GM19025 (cell line): Measurements from ENCODE around the gene RGS7BP.

Experiments
- ATAC-seq: cut with Tn5 transposase; IDR thresholded peaks from one replicate; pipeline ENCODE4 v1.9.1; 2021; ENCODE audit warnings: mild to moderate bottlenecking, low read depth, moderate library complexity; ENCODE audit not compliant: unreplicated experiment

RGS7BP gene

GRCh38 chr5:64625678-64626077 is 119.9 kb downstream of the RGS7BP start:
- ATAC-seq: no peak

GRCh38 chr5:64628901-64629300 is 123.1 kb downstream of the RGS7BP start:
- ATAC-seq: no peak

GRCh38 chr5:64629841-64630240 is 124.0 kb downstream of the RGS7BP start:
- no peak for ATAC-seq

- ATAC-seq: no peak
Observed at GRCh38 chr5:64632251-64632650, 126.4 kb downstream of the RGS7BP start.

- no peak for ATAC-seq
Observed at GRCh38 chr5:64634997-64635686, 129.3 kb downstream of the RGS7BP start.

GRCh38 chr5:64637144-64637543 is 131.3 kb downstream of the RGS7BP start:
- ATAC-seq: no peak

- no peak for ATAC-seq
Observed at GRCh38 chr5:64637837-64638443, 132.1 kb downstream of the RGS7BP start.

GRCh38 chr5:64644831-64645230 is 139.0 kb downstream of the RGS7BP start:
- no peak for ATAC-seq

GRCh38 chr5:64646169-64646568 is 140.4 kb downstream of the RGS7BP start:
- no peak for ATAC-seq

GRCh38 chr5:64649512-64649911 is 143.7 kb downstream of the RGS7BP start:
- ATAC-seq: no peak

- no peak for ATAC-seq
Observed at GRCh38 chr5:64653766-64654560, 148.1 kb downstream of the RGS7BP start.

- no peak for ATAC-seq
Observed at GRCh38 chr5:64654561-64654938, 148.7 kb downstream of the RGS7BP start.

- ATAC-seq: no peak
Observed at GRCh38 chr5:64655596-64655995, 149.8 kb downstream of the RGS7BP start.

- no peak for ATAC-seq
Observed at GRCh38 chr5:64659289-64659688, 153.5 kb downstream of the RGS7BP start.
